Large intestine (tissue), 3 donors: ENCODE measurements around the gene IMPDH2. TPM values are rescaled to one million over a fixed set of nuclear protein-coding genes. Genes with fewer than 3 reads are reported as not detected.

Experiments
- DNase-seq, 2 donors: peaks; one replicate each; pipeline versions ENCODE4 v3.0.0 to v3.0.0-alpha.2; 2013
- H3K27ac ChIP-seq: one replicate; pipeline ENCODE4 v1.5.1; 2013; ENCODE audit warnings: low read length
- H3K27me3 ChIP-seq: 2 replicates; pipeline ENCODE4 v1.6.1; 2013; ENCODE audit warnings: low read length; ENCODE audit not compliant: control insufficient read depth, insufficient read depth
- H3K36me3 ChIP-seq: 2 replicates; pipeline ENCODE4 v1.6.1; 2013; ENCODE audit warnings: low read length; ENCODE audit not compliant: control insufficient read depth, insufficient read depth
- H3K4me1 ChIP-seq: one replicate; pipeline ENCODE4 v1.6.1; 2013; ENCODE audit warnings: low read length; ENCODE audit not compliant: control insufficient read depth, insufficient read depth
- H3K4me3 ChIP-seq: one replicate; pipeline ENCODE4 v1.5.1; 2013; ENCODE audit warnings: low read length
- H3K9me3 ChIP-seq: one replicate; pipeline ENCODE4 v1.6.1; 2013; ENCODE audit warnings: mild to moderate bottlenecking, low read depth, low read length, moderate library complexity; ENCODE audit not compliant: control insufficient read depth
- WGBS: methylation state at CpG from one replicate; pipeline ENCODE4 v1.1.5; 2013; ENCODE audit warnings: low lambda C conversion rate; ENCODE audit not compliant: insufficient coverage; 5-methylcytosine and 5-hydroxymethylcytosine counted together
- polyA plus RNA-seq: library from polyadenylated mRNA; unstranded; fragments of 120-200 nt; gene quantifications from one replicate; pipeline ENCODE4 v1.2.1, GENCODE V29; 2013

IMPDH2 gene
- polyA plus RNA-seq, 1 donor: 261 TPM

- no CpG with 5 or more reads among the region's 8 CpGs for WGBS
- no peaks in the 10 kb centered on the region for H3K27me3 ChIP-seq
- H3K36me3 ChIP-seq: peaks cover 30% of the 10 kb centered on the region
- DNase-seq: no peak
- H3K4me3 ChIP-seq: no peak overlapping the region
- no peak overlapping the region for H3K27ac ChIP-seq
- peaks cover 31% of the 10 kb centered on the region for H3K4me1 ChIP-seq
- no peaks in the 10 kb centered on the region for H3K9me3 ChIP-seq
These were observed 32.6 kb downstream of the IMPDH2 start for GRCh38 chr3:48996640-48997039.

DNA sequence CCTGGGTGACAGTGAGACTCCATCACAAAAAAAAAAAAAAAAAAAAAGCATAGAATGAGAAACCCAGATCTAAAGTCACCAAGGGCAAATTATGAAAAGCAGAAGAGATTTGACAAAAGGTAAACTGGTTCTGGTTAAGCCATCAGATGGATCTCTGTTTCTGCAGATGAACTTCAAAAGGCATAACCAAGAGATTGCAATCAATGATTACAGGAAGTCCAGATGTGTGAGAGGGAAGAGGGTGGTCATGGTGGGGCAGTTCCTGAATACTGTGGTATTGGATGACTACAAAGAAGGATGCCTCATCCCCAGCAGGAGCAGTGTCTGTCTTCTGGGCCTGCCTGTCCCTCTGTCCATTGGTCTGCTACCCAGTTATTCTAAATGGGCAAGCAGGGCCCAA, 35.4 kb downstream of the IMPDH2 start:
- H3K4me1 ChIP-seq: peaks cover 19% of the 10 kb centered on the region
- H3K27ac ChIP-seq: no peak overlapping the region
- H3K4me3 ChIP-seq: no peak overlapping the region
- DNase-seq: no peak
- no peaks in the 10 kb centered on the region for H3K9me3 ChIP-seq
- H3K36me3 ChIP-seq: peaks cover 24% of the 10 kb centered on the region
- H3K27me3 ChIP-seq: no peaks in the 10 kb centered on the region

- H3K27me3 ChIP-seq: no peaks in the 10 kb centered on the region
- peaks cover 17% of the 10 kb centered on the region for H3K36me3 ChIP-seq
- H3K4me3 ChIP-seq: peak overlapping the region; percentile 87
- DNase-seq: no peak
- H3K9me3 ChIP-seq: no peaks in the 10 kb centered on the region
- 70% methylated on average over 2 of the region's 5 CpGs for WGBS
- no peak overlapping the region for H3K27ac ChIP-seq
- H3K4me1 ChIP-seq: peaks cover 15% of the 10 kb centered on the region
These were observed 37.2 kb downstream of the IMPDH2 start for GRCh38 chr3:48991851-48992545.

- DNase-seq: peak in 1 of 2 donors; percentile 61
- peak overlapping the region; percentile 87 for H3K4me3 ChIP-seq
These were observed 38.3 kb downstream of the IMPDH2 start for GRCh38 chr3:48990636-48991469.

DNA sequence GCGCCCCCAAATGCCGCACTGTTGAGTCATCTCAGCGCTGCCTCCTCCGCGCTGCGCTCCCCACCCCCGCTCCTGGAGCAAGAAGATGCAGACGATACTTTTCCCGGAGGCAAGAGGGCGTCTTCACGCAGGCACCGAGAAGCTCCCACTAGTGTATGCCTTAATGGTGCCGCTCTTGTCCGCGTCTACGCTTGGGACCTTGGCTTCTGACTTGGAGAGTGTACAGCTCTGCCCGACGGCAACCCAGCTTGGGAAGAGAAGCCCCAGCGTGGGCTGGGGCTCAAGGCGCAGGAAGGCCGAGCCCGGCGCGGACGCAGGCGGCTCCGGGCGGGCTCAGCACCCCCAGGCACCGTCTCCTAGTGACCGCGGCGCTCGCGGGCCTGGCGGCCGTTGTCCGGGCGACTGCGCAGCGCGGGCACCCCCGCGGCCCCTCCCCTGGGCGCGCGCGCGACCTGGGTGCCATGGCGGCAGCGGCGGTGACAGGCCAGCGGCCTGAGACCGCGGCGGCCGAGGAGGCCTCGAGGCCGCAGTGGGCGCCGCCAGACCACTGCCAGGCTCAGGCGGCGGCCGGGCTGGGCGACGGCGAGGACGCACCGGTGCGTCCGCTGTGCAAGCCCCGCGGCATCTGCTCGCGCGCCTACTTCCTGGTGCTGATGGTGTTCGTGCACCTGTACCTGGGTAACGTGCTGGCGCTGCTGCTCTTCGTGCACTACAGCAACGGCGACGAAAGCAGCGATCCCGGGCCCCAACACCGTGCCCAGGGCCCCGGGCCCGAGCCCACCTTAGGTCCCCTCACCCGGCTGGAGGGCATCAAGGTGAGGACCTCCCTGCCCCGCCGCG, 39.2 kb downstream of the IMPDH2 start, which contains the start of gene P4HTM:
P4HTM (plus strand) TSS at position 446 of the 840 bp plus-strand sequence; CDS start at position 462, 16 bp downstream.
- Histone ChIP-seq H3K4me1 (peaks cover 15% of the 10 kb centered on the region), H3K9me3 (no peaks in the 10 kb centered on the region), H3K27me3 (no peaks in the 10 kb centered on the region), H3K4me3 (peak within 1 kb of the TSS; percentile 87), H3K27ac (peak within 1 kb of the TSS; percentile 96), H3K36me3 (peaks cover 17% of the 10 kb centered on the region)
- WGBS: no CpG with 5 or more reads among the region's 91 CpGs
- peak; percentile 88 to 93 for DNase-seq

More at GRCh38 chr3:48990636-48991469, 38.3 kb downstream of the IMPDH2 start:
- WGBS: no CpG with 5 or more reads among the region's 40 CpGs
- peaks cover 15% of the 10 kb centered on the region for H3K4me1 ChIP-seq
- H3K27me3 ChIP-seq: no peaks in the 10 kb centered on the region
- H3K9me3 ChIP-seq: no peaks in the 10 kb centered on the region
- H3K27ac ChIP-seq: peak overlapping the region; percentile 79
- H3K36me3 ChIP-seq: peaks cover 16% of the 10 kb centered on the region

DNA sequence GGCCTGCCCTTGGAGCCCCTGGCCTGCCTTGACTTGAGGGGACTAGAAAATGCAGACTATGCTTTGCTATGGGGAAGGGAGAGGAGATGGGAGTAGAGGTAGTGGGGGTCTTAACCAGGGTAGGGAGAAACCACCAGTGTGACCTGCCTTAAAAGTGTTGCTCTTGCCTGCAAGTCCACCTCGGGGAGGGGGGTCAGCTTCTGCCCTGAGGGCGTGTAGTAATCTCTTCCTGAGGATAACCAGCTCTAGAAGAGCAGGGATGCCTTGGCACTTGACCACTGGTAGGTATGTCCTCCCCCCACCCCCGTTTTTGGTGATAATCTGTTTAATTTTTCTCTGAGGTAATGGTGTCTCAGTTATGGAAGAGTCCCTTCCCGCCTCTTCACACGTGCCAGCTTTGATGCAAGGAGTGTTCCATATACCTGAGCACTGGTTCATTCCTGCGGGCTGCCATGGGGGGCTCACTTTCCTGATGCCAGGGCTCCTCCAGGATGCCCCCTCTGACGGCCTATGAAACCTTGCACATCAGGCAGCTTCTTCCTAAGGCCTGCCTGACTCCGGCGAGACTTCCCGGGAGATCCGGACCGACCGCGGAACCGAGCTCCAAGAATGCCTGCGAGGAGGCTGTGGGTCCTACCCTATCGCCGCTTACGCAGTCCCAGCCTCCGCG, 39.9 kb downstream of the IMPDH2 start:
- WGBS: no CpG with 5 or more reads among the region's 21 CpGs
- peak overlapping the region; percentile 96 for H3K27ac ChIP-seq
- no peaks in the 10 kb centered on the region for H3K27me3 ChIP-seq
- H3K4me3 ChIP-seq: peak overlapping the region; percentile 83
- no peak for DNase-seq
- H3K4me1 ChIP-seq: peaks cover 17% of the 10 kb centered on the region
- H3K36me3 ChIP-seq: peaks cover 20% of the 10 kb centered on the region
- H3K9me3 ChIP-seq: no peaks in the 10 kb centered on the region

DNA sequence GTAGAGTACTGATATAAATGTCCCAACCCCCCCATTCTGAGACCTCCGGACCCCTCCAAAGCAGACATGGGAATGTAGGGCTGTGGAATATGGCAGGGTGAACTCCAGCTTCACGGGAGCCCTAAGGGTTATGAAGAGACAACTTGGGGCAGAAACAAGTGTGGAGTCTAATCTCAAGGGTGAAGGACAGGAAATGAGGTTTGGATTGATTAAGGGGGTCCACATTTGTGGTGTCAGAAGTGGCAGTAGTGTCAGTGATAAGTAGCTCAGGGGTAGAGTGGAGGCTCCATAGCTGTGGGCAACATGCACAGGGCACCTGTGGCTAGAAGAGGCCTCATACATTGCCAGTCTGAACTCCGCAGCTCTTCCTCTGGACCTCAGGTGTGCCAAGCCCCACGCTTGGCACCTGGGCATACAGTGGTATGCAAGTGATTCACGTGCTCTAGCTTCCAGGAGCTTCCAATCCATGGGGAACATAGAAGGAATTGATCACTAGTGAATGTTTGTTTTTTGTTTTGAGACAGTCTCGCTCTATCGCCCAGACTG, 43.3 kb downstream of the IMPDH2 start:
- no peak overlapping the region for H3K27ac ChIP-seq
- no peak for DNase-seq
- WGBS: 100% methylated on average over 2 of the region's 7 CpGs
- H3K4me1 ChIP-seq: peaks cover 10% of the 10 kb centered on the region
- H3K9me3 ChIP-seq: no peaks in the 10 kb centered on the region
- H3K4me3 ChIP-seq: no peak overlapping the region
- H3K36me3 ChIP-seq: peaks cover 48% of the 10 kb centered on the region
- H3K27me3 ChIP-seq: no peaks in the 10 kb centered on the region

- Histone ChIP-seq H3K27ac (peak overlapping the region; percentile 41), H3K36me3 (peaks cover 59% of the 10 kb centered on the region), H3K9me3 (no peaks in the 10 kb centered on the region), H3K4me1 (peaks cover 10% of the 10 kb centered on the region), H3K27me3 (no peaks in the 10 kb centered on the region), H3K4me3 (no peak overlapping the region)
- DNase-seq: peak in 1 of 2 donors; percentile 36
These were observed 44.5 kb downstream of the IMPDH2 start for GRCh38 chr3:48984663-48985062.

DNA sequence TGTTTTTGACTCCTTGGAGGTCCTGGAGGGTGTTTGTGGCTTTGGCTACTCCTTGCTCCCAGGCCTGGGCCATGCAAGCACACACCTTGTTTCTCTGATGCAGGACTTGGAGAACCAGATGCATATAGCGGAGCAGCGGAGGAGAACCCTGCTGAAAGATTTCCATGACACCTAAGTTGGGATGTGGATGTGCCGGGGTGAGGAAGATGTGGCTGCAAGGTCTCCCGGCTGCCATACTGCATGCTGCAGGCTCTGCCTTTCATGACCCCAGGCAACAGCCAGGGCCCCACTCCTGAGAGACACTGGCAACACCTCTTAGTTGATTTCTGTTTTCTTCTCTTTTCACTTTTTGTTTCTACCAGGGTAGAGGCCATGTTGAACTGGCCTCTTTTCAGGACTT, 46.1 kb downstream of the IMPDH2 start:
- H3K36me3 ChIP-seq: peaks cover 70% of the 10 kb centered on the region
- no peak overlapping the region for H3K4me3 ChIP-seq
- H3K27ac ChIP-seq: no peak overlapping the region
- no peak for DNase-seq
- H3K9me3 ChIP-seq: no peaks in the 10 kb centered on the region
- no peaks in the 10 kb centered on the region for H3K27me3 ChIP-seq
- H3K4me1 ChIP-seq: peaks cover 2% of the 10 kb centered on the region
- WGBS: no CpG with 5 or more reads among the region's 4 CpGs
